Measurements from ENCODE around the gene EXOC7. TPM values are rescaled to one million over a fixed set of nuclear protein-coding genes. Genes with fewer than 3 reads are reported as not detected.

The EXOC7 gene
- total RNA-seq, 4 donors from 2014 or later = 34.7 to 118 (median 109) TPM

- intact Hi-C loops (cut with DNase I; ENCODE audit: low total_unique reads) = loop anchor here (5.0 kb wide), 1 partner anchor 153 kb away; no protein-coding TSS in a partner anchor
- Histone ChIP-seq H3K27me3 (no peaks in the 10 kb centered on the region), H3K4me3 (no peak overlapping the region), H3K36me3 (no peaks in the 10 kb centered on the region), H3K4me1 (no peaks in the 10 kb centered on the region), H3K27ac (no peak overlapping the region), H3K9me3 (no peaks in the 10 kb centered on the region)
- TF ChIP-seq POLR2A (IDR thresholded peaks at IDR 0.05) = no peak
- TF ChIP-seq, protein P1, sequence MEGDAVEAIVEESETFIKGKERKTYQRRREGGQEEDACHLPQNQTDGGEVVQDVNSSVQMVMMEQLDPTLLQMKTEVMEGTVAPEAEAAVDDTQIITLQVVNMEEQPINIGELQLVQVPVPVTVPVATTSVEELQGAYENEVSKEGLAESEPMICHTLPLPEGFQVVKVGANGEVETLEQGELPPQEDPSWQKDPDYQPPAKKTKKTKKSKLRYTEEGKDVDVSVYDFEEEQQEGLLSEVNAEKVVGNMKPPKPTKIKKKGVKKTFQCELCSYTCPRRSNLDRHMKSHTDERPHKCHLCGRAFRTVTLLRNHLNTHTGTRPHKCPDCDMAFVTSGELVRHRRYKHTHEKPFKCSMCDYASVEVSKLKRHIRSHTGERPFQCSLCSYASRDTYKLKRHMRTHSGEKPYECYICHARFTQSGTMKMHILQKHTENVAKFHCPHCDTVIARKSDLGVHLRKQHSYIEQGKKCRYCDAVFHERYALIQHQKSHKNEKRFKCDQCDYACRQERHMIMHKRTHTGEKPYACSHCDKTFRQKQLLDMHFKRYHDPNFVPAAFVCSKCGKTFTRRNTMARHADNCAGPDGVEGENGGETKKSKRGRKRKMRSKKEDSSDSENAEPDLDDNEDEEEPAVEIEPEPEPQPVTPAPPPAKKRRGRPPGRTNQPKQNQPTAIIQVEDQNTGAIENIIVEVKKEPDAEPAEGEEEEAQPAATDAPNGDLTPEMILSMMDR (IDR thresholded peaks at IDR 0.05) = no peak
- DNase-seq = no peak
Observed at GRCh38 chr17:76123749-76124581, 20.4 kb upstream of the EXOC7 start.

DNA sequence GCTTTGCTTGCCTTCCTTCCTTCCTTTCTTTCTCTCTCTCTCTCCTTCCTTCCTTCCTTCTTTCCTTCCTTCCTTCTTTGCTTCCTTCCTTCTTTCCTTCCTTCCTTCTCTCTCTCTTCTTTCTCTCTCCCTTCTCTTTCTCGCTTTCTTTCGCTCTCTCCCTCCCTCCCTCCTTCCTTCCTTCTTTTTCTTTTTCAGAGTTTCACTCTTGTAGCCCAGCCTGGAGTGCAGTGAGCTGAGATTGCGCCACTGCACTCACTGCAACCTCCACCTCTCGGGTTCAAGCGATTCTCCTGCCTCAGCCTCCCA is 19.6 kb upstream of the EXOC7 start:
- no peak for TF ChIP-seq POLR2A (IDR thresholded peaks at IDR 0.05)
- TF ChIP-seq, protein P1 (IDR thresholded peaks at IDR 0.05) = no peak
- H3K9me3 ChIP-seq = no peaks in the 10 kb centered on the region
- no peaks in the 10 kb centered on the region for H3K4me1 ChIP-seq
- H3K4me3 ChIP-seq = no peak overlapping the region
- intact Hi-C loops (cut with DNase I; ENCODE audit: low total_unique reads) = loop anchor here (5.0 kb wide), 1 partner anchor 154 kb away; no protein-coding TSS in a partner anchor
- DNase-seq = no peak
- no peaks in the 10 kb centered on the region for H3K27me3 ChIP-seq
- no peak overlapping the region for H3K27ac ChIP-seq
- no peaks in the 10 kb centered on the region for H3K36me3 ChIP-seq

- no peak overlapping the region for H3K27ac ChIP-seq
- H3K4me3 ChIP-seq = no peak overlapping the region
- H3K9me3 ChIP-seq = no peaks in the 10 kb centered on the region
- DNase-seq = no peak
- intact Hi-C loops (cut with DNase I; ENCODE audit: low total_unique reads) = loop anchor here (5.0 kb wide), 1 partner anchor 155 kb away; no protein-coding TSS in a partner anchor
- H3K27me3 ChIP-seq = no peaks in the 10 kb centered on the region
- no peaks in the 10 kb centered on the region for H3K36me3 ChIP-seq
- TF ChIP-seq, protein P1 (IDR thresholded peaks at IDR 0.05) = no peak
- TF ChIP-seq POLR2A (IDR thresholded peaks at IDR 0.05) = no peak
- no peaks in the 10 kb centered on the region for H3K4me1 ChIP-seq
Observed at GRCh38 chr17:76122431-76123190, 19.0 kb upstream of the EXOC7 start.

DNA sequence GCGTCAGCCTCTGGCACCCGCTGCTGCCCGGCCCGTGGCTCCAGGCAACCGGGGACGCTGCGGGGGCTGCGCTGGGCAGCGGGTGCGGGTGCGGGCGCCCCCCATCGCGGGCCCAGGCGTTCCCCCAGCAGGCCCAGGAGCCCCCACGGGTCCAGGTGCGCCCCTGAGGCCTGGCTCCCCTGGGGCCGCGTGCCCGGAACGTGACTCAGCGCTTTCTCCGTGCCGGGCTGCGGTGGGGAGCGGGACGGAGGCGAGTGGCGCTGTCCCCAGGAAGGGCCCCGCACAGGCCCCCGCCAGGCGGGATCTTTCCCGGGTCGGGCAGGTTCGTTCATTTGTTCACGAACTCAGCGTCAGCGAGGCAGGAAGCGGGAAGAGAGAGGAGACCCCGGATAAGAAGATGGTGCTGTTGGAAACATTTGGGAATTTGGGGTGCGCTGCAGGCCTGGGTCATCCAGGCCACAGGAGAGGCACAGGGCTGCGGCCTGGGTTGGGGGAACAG is 18.4 kb upstream of the EXOC7 start:
- no peak for TF ChIP-seq POLR2A (IDR thresholded peaks at IDR 0.05)
- TF ChIP-seq, protein P1 (IDR thresholded peaks at IDR 0.05) = no peak
- no peaks in the 10 kb centered on the region for H3K27me3 ChIP-seq
- no peak overlapping the region for H3K27ac ChIP-seq
- H3K4me3 ChIP-seq = peak overlapping the region in 1 of 2 donors; percentile 24
- intact Hi-C loops (cut with DNase I; ENCODE audit: low total_unique reads) = loop anchor here (5.0 kb wide), 1 partner anchor 155 kb away; no protein-coding TSS in a partner anchor
- no peaks in the 10 kb centered on the region for H3K36me3 ChIP-seq
- no peaks in the 10 kb centered on the region for H3K4me1 ChIP-seq
- no peaks in the 10 kb centered on the region for H3K9me3 ChIP-seq
- DNase-seq = peak in 1 of 2 donors; percentile 31

DNA sequence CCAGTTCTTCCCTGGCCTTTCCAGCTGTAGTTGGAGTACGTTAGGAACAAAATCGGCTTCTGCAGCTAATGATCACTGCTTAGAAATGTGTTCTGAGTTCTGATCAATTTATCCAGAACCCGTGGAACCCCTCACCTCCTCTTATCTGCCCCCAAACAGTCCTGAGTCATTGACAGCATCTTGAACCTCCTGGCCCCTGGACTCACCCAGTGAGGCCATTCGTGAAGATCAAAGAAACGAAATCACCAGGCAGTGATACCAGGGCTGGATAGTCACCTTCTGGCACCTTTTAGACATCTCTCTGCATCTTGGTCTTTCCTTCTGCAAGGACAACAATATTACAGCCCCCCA is 17.0 kb upstream of the EXOC7 start:
- DNase-seq = no peak
- H3K36me3 ChIP-seq = no peaks in the 10 kb centered on the region
- intact Hi-C loops (cut with DNase I; ENCODE audit: low total_unique reads) = loop anchor here (5.0 kb wide), 1 partner anchor 157 kb away; no protein-coding TSS in a partner anchor
- TF ChIP-seq, protein P1 (IDR thresholded peaks at IDR 0.05) = no peak
- TF ChIP-seq POLR2A (IDR thresholded peaks at IDR 0.05) = no peak
- no peak overlapping the region for H3K27ac ChIP-seq
- H3K4me3 ChIP-seq = no peak overlapping the region
- no peaks in the 10 kb centered on the region for H3K27me3 ChIP-seq
- H3K4me1 ChIP-seq = no peaks in the 10 kb centered on the region
- H3K9me3 ChIP-seq = no peaks in the 10 kb centered on the region
